Transverse colon (tissue), 4 donors: ENCODE results near the gene ACTRT2. TPM values are rescaled to one million over a fixed set of nuclear protein-coding genes. Genes with fewer than 3 reads are reported as not detected.

Source experiments
- DNase-seq: peaks from one replicate; pipeline ENCODE4 v3.0.0-alpha.2; 2019
- H3K27ac ChIP-seq, 4 donors: fragments of 200-600 bp; sonication (generic); 2 replicates each; pipeline ENCODE4 v1.5.1; 2016 to 2018; ENCODE audit warnings: inconsistent platforms in 4 of 4
- H3K27me3 ChIP-seq: fragments of 200-600 bp; sonication (generic); 2 replicates; pipeline ENCODE4 v1.5.1; 2017; ENCODE audit warnings: inconsistent platforms
- H3K36me3 ChIP-seq, 4 donors: fragments of 200-600 bp; sonication (generic); 2 replicates each; pipeline ENCODE4 v1.5.1; 2017 to 2019; ENCODE audit warnings: inconsistent platforms in 4 of 4
- H3K4me1 ChIP-seq, 4 donors: fragments of 200-600 bp; sonication (generic); 2 replicates each; pipeline ENCODE4 v1.5.1; 2017 to 2020; ENCODE audit warnings: inconsistent platforms in 4 of 4
- H3K4me3 ChIP-seq, 4 donors: fragments of 200-600 bp; sonication (generic); 1 replicate in 1 of 4; 2 replicates in 3 of 4; pipeline versions ENCODE4 v1.5.1 to v1.6.1; 2017 to 2019; ENCODE audit warnings: inconsistent platforms in 4 of 4
- H3K9me3 ChIP-seq, 2 donors: fragments of 200-600 bp; sonication (generic); 2 replicates each; pipeline ENCODE4 v1.5.1; 2017 to 2019; ENCODE audit warnings: inconsistent platforms in 2 of 2
- EP300 ChIP-seq: sonication (generic); formaldehyde crosslinking; IDR thresholded peaks from one replicate; pipeline ENCODE4 v1.6.1; 2017; ENCODE audit warnings: antibody characterized with exemption, low read depth
- POLR2A ChIP-seq: fragments of 450-650 bp; IDR thresholded peaks from one replicate; pipeline ENCODE4 v1.6.1; 2016; ENCODE audit warnings: antibody characterized with exemption, mild to moderate bottlenecking, moderate library complexity
- POLR2AphosphoS5 ChIP-seq, 3 donors: sonication (generic); formaldehyde crosslinking; IDR thresholded peaks; one replicate each; pipeline ENCODE4 v1.6.1; 2016; ENCODE audit warnings: antibody characterized with exemption in 3 of 3
- WGBS, 2 donors: methylation state at CpG; one replicate each; pipeline ENCODE4 v1.1.5; 2018; ENCODE audit warnings: low coverage in 1 of 2; 5-methylcytosine and 5-hydroxymethylcytosine counted together
- in situ Hi-C, 4 donors: fragments of 200-750 bp; cut with MboI; loops; one replicate each; pipeline versions ENCODE4 v1.15.0 to v1.15.1; 2017; ENCODE audit warnings: low sequenced_read_pairs in 3 of 4, low pct_ligation_motif_present in 1 of 4, low pct_unique_long_range_greater_than_20kb in 1 of 4
- intact Hi-C: fragments of 100-400 bp; cut with DNase I; formaldehyde crosslinking; loops from one replicate; pipeline ENCODE4 v1.15.1; 2023; ENCODE audit warnings: low total_unique reads
- total RNA-seq, 4 donors: library from RNA; depleted of rRNA; stranded (reverse); fragments of >200 nt; gene quantifications; one replicate each; pipeline ENCODE4 v1.1.0, GENCODE V29; 2016
- TF ChIP-seq, protein P1 (sequence below), 5 experiments: fragments of 200-600 bp in 3 of 5; fragments of 450-650 bp in 2 of 5; sonication (generic) in 3 of 5; IDR thresholded peaks; 1 replicate in 2 of 5; 2 replicates in 3 of 5; pipeline ENCODE4 v1.5.1; 2016 to 2017; ENCODE audit warnings: antibody characterized with exemption in 5 of 5, inconsistent platforms in 3 of 5, mild to moderate bottlenecking in 2 of 5, moderate library complexity in 1 of 5

Gene ACTRT2
- total RNA-seq: not detected

DNA sequence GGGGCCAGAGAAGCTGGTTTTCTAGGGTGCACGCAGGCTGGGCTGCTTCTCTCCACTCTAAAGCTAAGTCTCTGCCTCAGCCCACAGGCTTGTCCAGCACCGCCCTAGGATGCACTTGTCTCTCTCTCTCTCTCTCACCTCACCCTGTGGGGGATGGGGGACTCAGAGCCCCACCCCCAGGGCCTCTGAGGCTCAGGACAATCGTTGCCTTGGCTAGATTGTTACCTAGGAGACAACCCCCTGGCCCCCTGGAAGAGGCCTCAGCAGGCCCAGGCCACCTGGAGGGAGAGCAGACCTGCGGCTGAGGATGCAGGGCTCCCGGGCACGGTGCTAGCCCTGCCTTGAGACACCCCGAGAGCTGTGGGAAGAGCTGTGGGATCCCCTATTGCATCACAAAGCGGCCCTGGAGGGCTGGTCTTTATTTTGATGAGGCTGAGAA, at the start of gene ACTRT2:
Gene ACTRT2, plus strand, starts transcription at position 235 of the 439 bp plus-strand sequence. CDS start 220 bp downstream, outside the sequence.
- intact Hi-C loops (no loop called here), in situ Hi-C loops (loop anchor here in 3 of 4 donors (25.0 kb wide), 2 partner anchors 391 to 416 kb away; no protein-coding TSS in a partner anchor)
- peak; percentile 5 for DNase-seq
- Histone ChIP-seq H3K4me1 (no peaks in the 10 kb centered on the region), H3K27ac (no peak within 1 kb of the TSS), H3K4me3 (no peak within 1 kb of the TSS), H3K9me3 (no peaks in the 10 kb centered on the region), H3K27me3 (peaks cover 23% of the 10 kb centered on the region), H3K36me3 (no peaks in the 10 kb centered on the region)
- 63% methylated on average over 8 of the region's 8 CpGs; no CpG with 5 or more reads in 1 of the 2 donors for WGBS, 2 donors
- no peak for TF ChIP-seq POLR2A
- TF ChIP-seq EP300: no peak
- TF ChIP-seq, protein P1, sequence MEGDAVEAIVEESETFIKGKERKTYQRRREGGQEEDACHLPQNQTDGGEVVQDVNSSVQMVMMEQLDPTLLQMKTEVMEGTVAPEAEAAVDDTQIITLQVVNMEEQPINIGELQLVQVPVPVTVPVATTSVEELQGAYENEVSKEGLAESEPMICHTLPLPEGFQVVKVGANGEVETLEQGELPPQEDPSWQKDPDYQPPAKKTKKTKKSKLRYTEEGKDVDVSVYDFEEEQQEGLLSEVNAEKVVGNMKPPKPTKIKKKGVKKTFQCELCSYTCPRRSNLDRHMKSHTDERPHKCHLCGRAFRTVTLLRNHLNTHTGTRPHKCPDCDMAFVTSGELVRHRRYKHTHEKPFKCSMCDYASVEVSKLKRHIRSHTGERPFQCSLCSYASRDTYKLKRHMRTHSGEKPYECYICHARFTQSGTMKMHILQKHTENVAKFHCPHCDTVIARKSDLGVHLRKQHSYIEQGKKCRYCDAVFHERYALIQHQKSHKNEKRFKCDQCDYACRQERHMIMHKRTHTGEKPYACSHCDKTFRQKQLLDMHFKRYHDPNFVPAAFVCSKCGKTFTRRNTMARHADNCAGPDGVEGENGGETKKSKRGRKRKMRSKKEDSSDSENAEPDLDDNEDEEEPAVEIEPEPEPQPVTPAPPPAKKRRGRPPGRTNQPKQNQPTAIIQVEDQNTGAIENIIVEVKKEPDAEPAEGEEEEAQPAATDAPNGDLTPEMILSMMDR (IDR thresholded peaks at IDR 0.05): no peak
- TF ChIP-seq POLR2AphosphoS5 (IDR thresholded peaks at IDR 0.05): no peak

DNA sequence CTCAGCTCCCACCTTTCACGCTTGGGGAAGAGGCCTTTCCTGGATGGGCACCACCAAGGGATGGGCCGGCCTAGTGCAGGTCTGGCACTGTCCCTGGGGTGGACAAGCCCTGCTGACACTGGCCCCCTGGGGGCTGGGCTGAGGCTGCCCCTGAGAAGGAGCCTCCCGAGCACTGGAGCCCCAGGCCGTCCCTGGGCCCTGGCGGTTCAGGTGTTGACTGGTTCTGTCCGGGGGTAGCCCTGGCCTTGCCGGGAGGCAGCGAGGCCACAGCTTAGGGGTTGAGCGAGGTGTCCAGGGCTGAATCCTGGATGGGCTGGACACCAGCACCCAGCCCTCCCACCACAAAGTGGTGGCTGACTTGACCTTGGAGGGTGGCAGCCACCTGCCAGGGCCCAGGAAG, 49.7 kb upstream of the ACTRT2 start:
- in situ Hi-C loops: no loop called here
- TF ChIP-seq POLR2A (no peak), EP300 (no peak), POLR2AphosphoS5 (IDR thresholded peaks at IDR 0.05) (no peak)
- TF ChIP-seq, protein P1 (IDR thresholded peaks at IDR 0.05): no peak
- Histone ChIP-seq H3K27me3 (peaks cover 37% of the 10 kb centered on the region), H3K27ac (no peak overlapping the region), H3K4me1 (no peaks in the 10 kb centered on the region), H3K4me3 (no peak overlapping the region), H3K9me3 (no peaks in the 10 kb centered on the region), H3K36me3 (no peaks in the 10 kb centered on the region)
- intact Hi-C loops: no loop called here
- DNase-seq: no peak
- WGBS, 2 donors: 80% methylated on average over 9 of the region's 9 CpGs; no CpG with 5 or more reads in 1 of the 2 donors

DNA sequence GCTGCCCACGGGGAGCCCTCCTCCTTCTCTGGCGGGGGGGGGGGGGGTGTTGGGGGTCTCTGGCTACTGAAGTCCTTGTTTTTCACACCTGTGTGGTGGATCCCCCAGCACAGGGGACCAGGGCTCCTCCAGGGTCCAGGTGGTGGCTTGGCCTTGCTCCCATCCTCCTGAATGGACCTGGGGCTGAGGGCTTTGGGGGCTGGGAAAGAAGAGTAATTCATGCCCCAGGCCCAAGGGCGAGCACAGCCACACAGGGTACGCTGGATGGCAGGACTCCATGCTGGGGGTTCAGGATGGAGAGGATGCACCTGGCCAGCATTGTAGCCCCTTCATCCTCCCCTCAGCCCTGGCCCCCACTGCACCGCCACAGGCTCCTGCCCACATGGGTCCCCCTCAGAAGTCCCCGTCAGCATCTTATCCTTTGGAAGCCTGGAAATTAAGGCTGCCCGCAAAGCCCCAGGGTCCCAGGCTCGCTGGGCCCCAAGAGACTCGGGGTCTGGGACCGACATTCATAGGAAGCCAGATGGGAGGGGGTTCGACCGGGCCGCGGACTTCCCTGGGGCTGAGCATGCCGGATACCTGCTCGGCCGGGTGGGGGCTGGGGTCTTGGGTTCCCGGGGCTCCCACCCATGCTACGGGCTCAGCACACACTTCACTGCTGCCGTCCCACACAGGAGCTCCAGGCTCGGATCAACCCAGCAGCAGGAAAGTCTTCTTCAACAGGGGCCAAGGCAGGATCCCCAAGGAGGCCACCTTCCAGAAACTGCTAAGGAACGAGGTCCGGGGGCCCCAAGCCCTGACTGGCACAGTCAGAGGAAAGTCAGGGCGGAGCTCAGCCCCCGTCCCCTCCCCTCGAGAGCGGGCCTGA, 49.0 kb upstream of the ACTRT2 start:
- 85 to 87% methylated on average over 3 to 24 of the region's 27 CpGs for WGBS, 2 donors
- no peaks in the 10 kb centered on the region for H3K36me3 ChIP-seq
- H3K27ac ChIP-seq: no peak overlapping the region
- in situ Hi-C loops: no loop called here
- no peaks in the 10 kb centered on the region for H3K9me3 ChIP-seq
- no peak for DNase-seq
- intact Hi-C loops: no loop called here
- no peak overlapping the region for H3K4me3 ChIP-seq
- TF ChIP-seq EP300 (no peak), POLR2A (no peak), POLR2AphosphoS5 (IDR thresholded peaks at IDR 0.05) (no peak)
- TF ChIP-seq, protein P1 (IDR thresholded peaks at IDR 0.05): no peak
- H3K27me3 ChIP-seq: peaks cover 35% of the 10 kb centered on the region
- H3K4me1 ChIP-seq: no peaks in the 10 kb centered on the region

DNA sequence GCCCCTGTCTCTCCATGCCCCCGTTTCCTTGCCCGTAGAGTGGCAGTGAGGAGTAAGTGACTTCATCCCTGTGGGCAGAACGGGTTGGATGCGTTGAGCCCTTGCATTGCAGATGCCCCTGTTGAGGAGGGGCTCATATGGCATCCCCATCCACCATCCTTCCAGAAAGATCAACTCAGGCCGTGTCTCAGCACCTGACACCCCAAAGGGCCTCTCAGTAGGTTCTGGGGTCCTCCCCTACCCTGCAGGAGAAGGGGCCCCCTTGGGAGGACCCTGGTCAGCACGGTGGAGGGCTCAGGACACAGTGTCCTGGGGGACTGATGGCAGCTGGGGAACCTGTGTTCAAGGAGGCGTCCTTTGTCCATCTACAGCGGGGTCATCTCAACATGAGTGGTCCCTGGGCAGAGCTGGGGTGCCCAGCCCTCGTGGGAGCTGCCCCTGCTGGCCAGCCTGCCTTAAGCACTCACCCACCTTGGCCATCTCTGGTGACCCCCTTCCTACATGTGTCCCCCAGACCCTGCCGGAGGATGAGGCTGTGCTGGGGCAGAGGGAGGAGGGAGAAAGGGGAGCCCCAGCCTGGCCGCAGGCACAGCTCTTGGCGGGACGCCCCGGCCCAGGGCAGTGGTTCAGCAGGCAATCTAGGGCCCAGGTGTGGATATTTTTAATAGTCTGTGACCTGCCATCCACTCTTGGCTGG, 48.2 kb upstream of the ACTRT2 start:
- Histone ChIP-seq H3K9me3 (no peaks in the 10 kb centered on the region), H3K36me3 (no peaks in the 10 kb centered on the region), H3K27ac (no peak overlapping the region), H3K27me3 (peaks cover 27% of the 10 kb centered on the region), H3K4me1 (no peaks in the 10 kb centered on the region), H3K4me3 (no peak overlapping the region)
- DNase-seq: no peak
- 68% methylated on average over 14 of the region's 14 CpGs; no CpG with 5 or more reads in 1 of the 2 donors for WGBS, 2 donors
- TF ChIP-seq, protein P1 (IDR thresholded peaks at IDR 0.05): no peak
- TF ChIP-seq POLR2A: no peak
- no peak for TF ChIP-seq POLR2AphosphoS5 (IDR thresholded peaks at IDR 0.05)
- no peak for TF ChIP-seq EP300
- intact Hi-C loops: no loop called here
- in situ Hi-C loops: no loop called here
